MG63 (cell line): Measurements from ENCODE around the gene CRYBA4. TPM values are rescaled to one million over a fixed set of nuclear protein-coding genes. Genes with fewer than 3 reads are reported as not detected.

Source experiments
- total RNA-seq: library from RNA; depleted of rRNA; stranded (reverse); fragments of >200 nt; shearing (Covaris generic); gene quantifications from 2 replicates; pipeline ENCODE4 v1.2.3, GENCODE V29; 2014; ENCODE audit warnings: low replicate concordance; rRNA removed

Gene CRYBA4
- total RNA-seq, 1 experiment from 2014 or later = not detected

Other genes with a start within 250 kb of the CRYBA4 start
- 1.8 and 3.4 TPM in 2 replicates for gene ASPHD2, start 192.7 kb upstream of the CRYBA4 start, total RNA-seq
- gene HPS4, start 138.2 kb upstream of the CRYBA4 start, total RNA-seq = 13.0 and 13.9 TPM in 2 replicates
- 18.6 and 30.6 TPM in 2 replicates for gene SRRD, start 138.1 kb upstream of the CRYBA4 start, total RNA-seq
- 37.6 and 51.1 TPM in 2 replicates for gene TFIP11, start 109.5 kb upstream of the CRYBA4 start, total RNA-seq
- gene TPST2, start 31.8 kb upstream of the CRYBA4 start, total RNA-seq = 21.1 and 37.1 TPM in 2 replicates
- gene CRYBB1, start 3.9 kb upstream of the CRYBA4 start, total RNA-seq = not detected in 2 replicates
- 0.33 TPM in 1 of 2 replicates, not detected in the other for gene MIAT, start 35.6 kb downstream of the CRYBA4 start, total RNA-seq